Activated CD8-positive, alpha-beta memory T cell treated with anti-CD3 and anti-CD28 coated beads, Interleukin-2, amount 50 U/mL, for 48 hours (primary cell): Measurements from ENCODE around the gene CKAP4.

Source experiments
- DNase-seq: peaks from one replicate; pipeline ENCODE4 v3.0.0-alpha.2; 2020

CKAP4 gene

GRCh38 chr12:106239951-106240335 is 7.9 kb downstream of the CKAP4 start:
- DNase-seq, result no peak

GRCh38 chr12:106239241-106239950 is 8.4 kb downstream of the CKAP4 start:
- no peak for DNase-seq

- DNase-seq, result no peak
These were observed 9.7 kb downstream of the CKAP4 start for GRCh38 chr12:106238146-106238545.

- DNase-seq, result no peak
These were observed 12.1 kb downstream of the CKAP4 start for GRCh38 chr12:106235770-106236169.

- no peak for DNase-seq
These were observed 13.4 kb downstream of the CKAP4 start for GRCh38 chr12:106234449-106234848.

- no peak for DNase-seq
These were observed 14.8 kb downstream of the CKAP4 start for GRCh38 chr12:106233011-106233410.

GRCh38 chr12:106229036-106229591 is 18.7 kb downstream of the CKAP4 start:
- DNase-seq, result no peak

- no peak for DNase-seq
These were observed 19.5 kb downstream of the CKAP4 start for GRCh38 chr12:106228320-106228710.

GRCh38 chr12:106227641-106228319 is 20.0 kb downstream of the CKAP4 start:
- no peak for DNase-seq

- no peak for DNase-seq
These were observed 20.8 kb downstream of the CKAP4 start for GRCh38 chr12:106226884-106227640.

- DNase-seq, result no peak
These were observed 23.5 kb downstream of the CKAP4 start for GRCh38 chr12:106224355-106224706.

- DNase-seq, result peak; percentile 86
These were observed 24.1 kb downstream of the CKAP4 start for GRCh38 chr12:106223485-106224354.

GRCh38 chr12:106220536-106220935 is 27.3 kb downstream of the CKAP4 start:
- DNase-seq, result no peak

- DNase-seq, result no peak
These were observed 28.8 kb downstream of the CKAP4 start for GRCh38 chr12:106219043-106219442.

- DNase-seq, result no peak
These were observed 30.1 kb downstream of the CKAP4 start for GRCh38 chr12:106217706-106218105.

GRCh38 chr12:106214571-106214970 is 33.2 kb downstream of the CKAP4 start:
- DNase-seq, result no peak

- no peak for DNase-seq
These were observed 34.2 kb downstream of the CKAP4 start for GRCh38 chr12:106213662-106214061.

- DNase-seq, result no peak
These were observed 35.8 kb downstream of the CKAP4 start for GRCh38 chr12:106211973-106212372.

GRCh38 chr12:106205208-106206069 is 42.4 kb downstream of the CKAP4 start:
- no peak for DNase-seq

- DNase-seq, result no peak
These were observed 43.5 kb downstream of the CKAP4 start for GRCh38 chr12:106204312-106204711.

GRCh38 chr12:106197906-106198623 is 49.8 kb downstream of the CKAP4 start:
- no peak for DNase-seq
